Effector memory CD8-positive, alpha-beta T cell (primary cell): ENCODE data around the gene TREML1.

ENCODE experiments used
- ATAC-seq: fragments of 150-1000 bp; cut with Tn5 transposase; replicated peaks from 2 replicates; pipeline ENCODE4 v1.10.0; 2021; ENCODE audit warnings: mild to moderate bottlenecking, moderate library complexity
- DNase-seq, 3 experiments: peaks; one replicate each; pipeline ENCODE4 v3.0.0; 2021
- H3K27ac Mint-ChIP-seq, 2 donors: one replicate each; pipeline ENCODE4 v1.8.0; 2022; ENCODE audit warnings: mild to moderate bottlenecking in 2 of 2, mixed read lengths in 2 of 2, moderate library complexity in 2 of 2
- H3K27me3 Mint-ChIP-seq, 2 donors: one replicate each; pipeline ENCODE4 v1.8.0; 2022; ENCODE audit warnings: mixed read lengths in 2 of 2
- H3K36me3 Mint-ChIP-seq: one replicate; pipeline ENCODE4 v1.8.0; 2022; ENCODE audit warnings: mild to moderate bottlenecking, moderate library complexity, mixed read lengths; ENCODE audit not compliant: insufficient read depth
- H3K4me1 Mint-ChIP-seq, 2 donors: one replicate each; pipeline ENCODE4 v1.8.0; 2022; ENCODE audit warnings: low read depth in 2 of 2, mixed read lengths in 2 of 2
- H3K4me3 Mint-ChIP-seq, 2 donors: one replicate each; pipeline ENCODE4 v1.8.0; 2022; ENCODE audit warnings: mild to moderate bottlenecking in 2 of 2, mixed read lengths in 2 of 2, moderate library complexity in 2 of 2
- H3K9me3 Mint-ChIP-seq, 2 donors: one replicate each; pipeline ENCODE4 v1.8.0; 2022; ENCODE audit warnings: mixed read lengths in 2 of 2

TREML1 gene

DNA sequence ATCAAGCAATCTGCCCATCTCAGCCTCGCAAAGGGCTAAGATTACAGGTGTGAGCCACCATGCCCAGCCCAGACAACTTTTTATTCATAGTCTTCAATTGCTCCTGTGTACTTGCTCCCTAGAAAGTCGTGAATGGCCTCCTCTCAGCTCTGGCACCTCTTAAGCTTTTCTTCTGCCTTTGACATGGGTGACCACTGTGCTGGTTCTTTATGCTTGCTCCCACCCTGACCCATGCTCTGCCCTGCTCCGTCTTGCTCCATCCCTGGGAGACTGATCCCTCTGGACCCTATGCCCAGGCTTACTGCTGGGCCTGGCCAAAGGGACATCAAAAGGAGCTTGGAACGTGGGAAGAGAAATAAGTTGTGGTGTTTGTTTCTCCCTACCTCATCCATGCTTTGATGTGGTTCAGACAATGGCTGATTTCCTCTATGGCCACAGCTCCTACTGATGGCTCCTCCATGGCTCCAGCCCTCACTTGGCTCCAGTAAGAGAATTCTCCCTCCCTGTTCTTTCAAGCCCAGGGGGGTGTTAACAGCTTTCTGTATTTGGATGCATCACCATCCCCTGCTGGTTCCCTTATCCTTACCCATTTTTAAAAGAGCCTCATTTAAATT is 16.5 kb upstream of the TREML1 start:
- Mint-ChIP-seq H3K4me3 (no peak overlapping the region), H3K9me3 (no peaks in the 10 kb centered on the region), H3K4me1 (no peaks in the 10 kb centered on the region), H3K27ac (no peak overlapping the region), H3K36me3 (peaks cover 3% of the 10 kb centered on the region), H3K27me3 (peaks cover 17 to 18% of the 10 kb centered on the region in 2 donors)
- ATAC-seq (no peak), DNase-seq (no peak)

GRCh38 chr6:41167173-41167963 is 13.2 kb upstream of the TREML1 start:
- DNase-seq (no peak), ATAC-seq (no peak)
- Mint-ChIP-seq H3K4me3 (no peak overlapping the region), H3K27me3 (peaks cover 28 to 32% of the 10 kb centered on the region in 2 donors), H3K4me1 (no peaks in the 10 kb centered on the region), H3K36me3 (no peaks in the 10 kb centered on the region), H3K27ac (no peak overlapping the region), H3K9me3 (no peaks in the 10 kb centered on the region)

DNA sequence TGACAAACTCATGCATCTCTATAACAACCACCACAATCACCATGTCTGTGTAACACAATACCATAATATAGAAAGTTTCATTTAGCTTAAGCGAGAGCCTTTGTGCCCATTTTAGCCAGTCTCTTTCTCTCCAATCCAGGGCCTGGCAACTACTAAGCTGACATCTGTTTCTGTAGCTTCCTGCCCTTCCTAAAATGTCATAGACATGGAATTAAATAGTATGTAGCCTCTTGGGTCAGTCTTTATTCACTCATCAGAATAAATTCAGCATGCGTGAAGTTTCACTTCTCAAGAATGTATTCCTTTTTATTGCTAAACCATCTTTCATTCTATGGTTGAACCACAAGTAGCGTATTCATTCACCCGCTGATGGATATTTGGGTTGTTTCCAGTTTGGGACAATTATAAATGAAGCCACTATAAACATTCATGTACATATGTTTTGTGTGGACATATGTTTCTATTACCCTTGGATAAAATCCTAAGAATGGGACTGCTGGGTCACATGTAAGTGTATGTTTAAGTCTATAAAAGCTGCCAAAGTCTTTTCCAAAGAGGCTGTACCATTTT is 10.5 kb upstream of the TREML1 start:
- Mint-ChIP-seq H3K27ac (no peak overlapping the region), H3K4me1 (peaks cover 0 to 2% of the 10 kb centered on the region in 2 donors), H3K27me3 (peaks cover 35 to 46% of the 10 kb centered on the region in 2 donors), H3K36me3 (no peaks in the 10 kb centered on the region), H3K9me3 (no peaks in the 10 kb centered on the region), H3K4me3 (no peak overlapping the region)
- DNase-seq (no peak), ATAC-seq (no peak)

- H3K9me3 Mint-ChIP-seq: no peaks in the 10 kb centered on the region
- no peak overlapping the region for H3K27ac Mint-ChIP-seq
- no peak for ATAC-seq
- H3K27me3 Mint-ChIP-seq: peaks cover 30 to 56% of the 10 kb centered on the region in 2 donors
- DNase-seq: no peak
- H3K4me1 Mint-ChIP-seq: peaks cover 0 to 2% of the 10 kb centered on the region in 2 donors
- no peak overlapping the region for H3K4me3 Mint-ChIP-seq
- H3K36me3 Mint-ChIP-seq: peaks cover 3% of the 10 kb centered on the region
These were observed 9.2 kb upstream of the TREML1 start for GRCh38 chr6:41163419-41163717.

DNA sequence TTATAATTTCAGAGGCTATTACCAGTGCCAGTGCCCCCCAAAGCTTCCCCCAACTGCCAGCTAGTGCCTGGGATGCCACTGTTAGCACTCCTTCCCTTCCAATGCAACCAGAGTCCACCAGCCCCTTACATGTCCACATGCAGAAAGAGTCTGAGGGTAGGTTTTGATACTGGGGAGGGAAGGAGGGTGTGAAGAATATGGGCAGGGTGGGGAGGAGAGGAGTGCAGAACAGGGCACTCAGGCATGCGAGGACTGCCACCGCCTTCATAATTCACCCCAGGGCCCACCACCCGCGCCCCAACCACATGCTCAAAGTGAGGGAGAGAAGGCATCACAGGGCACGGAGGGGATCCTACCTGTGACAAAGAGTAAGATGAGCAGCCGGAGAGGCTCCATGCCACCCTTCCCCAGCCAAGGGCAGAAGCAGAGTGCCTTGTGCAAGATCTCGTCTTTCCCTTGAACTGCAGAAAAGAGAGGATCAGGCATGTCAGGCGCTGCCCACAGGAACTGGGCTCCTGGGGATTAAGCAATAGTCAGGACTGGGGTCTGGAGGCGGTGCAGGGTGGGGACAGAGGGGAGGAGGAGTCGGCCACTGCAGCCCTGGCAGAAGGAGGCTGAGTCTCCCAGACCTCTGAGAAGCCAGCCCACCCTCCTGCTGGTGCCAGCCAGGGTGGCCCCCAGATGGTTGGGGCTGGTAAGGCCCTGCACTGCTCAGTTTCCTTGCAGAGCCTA is 8.7 kb upstream of the TREML1 start, which contains the start of gene TREM2:
Gene TREM2, minus strand, starts transcription at position 430 of the 732 bp plus-strand sequence. Its CDS starts 34 bp downstream, at position 396.
- ATAC-seq (no peak), DNase-seq (no peak)
- Mint-ChIP-seq H3K27ac (no peak within 1 kb of the TSS), H3K4me3 (no peak within 1 kb of the TSS), H3K9me3 (no peaks in the 10 kb centered on the region), H3K27me3 (peaks cover 34 to 62% of the 10 kb centered on the region in 2 donors), H3K36me3 (peaks cover 3% of the 10 kb centered on the region), H3K4me1 (peaks cover 0 to 2% of the 10 kb centered on the region in 2 donors)

DNA sequence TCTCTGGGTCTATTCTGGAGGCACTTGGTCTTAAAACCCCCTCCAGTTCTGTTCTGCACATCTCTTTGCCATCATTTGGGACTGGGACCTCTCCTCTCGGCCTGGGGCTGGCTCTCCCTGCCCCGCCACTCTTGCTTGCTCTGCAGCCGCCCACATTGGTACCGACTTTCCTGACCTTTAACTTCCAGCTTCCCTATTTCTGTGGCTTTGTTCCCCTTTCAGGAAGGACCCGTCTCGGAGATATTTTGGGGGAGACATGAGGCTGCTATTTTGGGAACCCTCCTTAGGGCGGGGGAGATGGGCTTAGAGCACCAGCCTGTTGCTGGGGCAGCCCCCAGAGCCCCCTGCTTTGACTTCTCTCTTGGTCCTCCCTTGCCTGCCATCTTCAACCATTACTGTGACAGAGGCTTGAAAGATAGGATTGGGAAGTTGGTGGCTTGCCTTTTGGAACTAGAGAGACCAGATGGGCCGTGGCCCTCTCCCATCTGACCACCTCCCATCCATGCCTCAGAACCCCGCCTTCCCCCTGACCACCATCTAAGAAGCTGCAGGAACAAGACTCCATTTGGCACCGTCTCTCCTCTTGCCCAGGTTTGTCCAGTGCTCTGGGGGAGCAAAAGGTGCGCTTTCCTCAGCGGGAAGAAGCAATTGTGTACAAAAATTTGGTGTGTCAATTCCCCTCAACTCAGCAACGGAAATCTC is 7.9 kb upstream of the TREML1 start:
- H3K27ac Mint-ChIP-seq: no peak overlapping the region

GRCh38 chr6:41161380-41161779 is 7.2 kb upstream of the TREML1 start:
- ATAC-seq (no peak), DNase-seq (no peak)
- no peak overlapping the region for H3K27ac Mint-ChIP-seq
- no peaks in the 10 kb centered on the region for H3K9me3 Mint-ChIP-seq
- H3K27me3 Mint-ChIP-seq: peaks cover 37 to 68% of the 10 kb centered on the region in 2 donors
- peaks cover 0 to 2% of the 10 kb centered on the region in 2 donors for H3K4me1 Mint-ChIP-seq
- H3K36me3 Mint-ChIP-seq: peaks cover 3% of the 10 kb centered on the region
- no peak overlapping the region for H3K4me3 Mint-ChIP-seq

More for the DNA sequence above, 7.9 kb upstream of the TREML1 start:
- DNase-seq (no peak), ATAC-seq (no peak)
- peaks cover 0 to 2% of the 10 kb centered on the region in 2 donors for H3K4me1 Mint-ChIP-seq
- H3K27me3 Mint-ChIP-seq: peaks cover 34 to 67% of the 10 kb centered on the region in 2 donors
- H3K4me3 Mint-ChIP-seq: no peak overlapping the region
- H3K9me3 Mint-ChIP-seq: no peaks in the 10 kb centered on the region
- peaks cover 3% of the 10 kb centered on the region for H3K36me3 Mint-ChIP-seq

DNA sequence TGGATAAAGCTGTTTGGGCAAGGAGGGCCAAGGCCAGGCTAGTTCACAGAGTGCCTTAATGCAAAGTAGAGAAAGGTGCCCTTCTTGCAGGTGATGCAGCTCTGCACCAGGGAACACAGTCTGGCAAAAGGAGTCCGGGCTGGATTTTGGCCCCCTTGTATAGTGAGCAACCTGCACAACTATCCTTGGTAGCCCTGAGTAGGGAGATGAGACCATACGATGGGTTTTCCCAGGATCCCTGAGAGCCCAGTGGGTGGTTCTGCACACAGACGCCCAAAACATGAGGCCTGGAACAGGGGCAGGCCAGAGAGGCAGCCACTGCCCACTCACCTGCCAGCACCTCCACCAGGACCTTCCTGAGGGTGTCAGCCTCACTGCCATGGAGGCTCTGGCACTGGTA is 6.8 kb upstream of the TREML1 start:
- ATAC-seq: no peak
- H3K4me1 Mint-ChIP-seq: peaks cover 0 to 2% of the 10 kb centered on the region in 2 donors

GRCh38 chr6:41159415-41160082 is 5.4 kb upstream of the TREML1 start:
- ATAC-seq (no peak), DNase-seq (no peak)
- H3K36me3 Mint-ChIP-seq: peaks cover 3% of the 10 kb centered on the region
- peaks cover 0 to 2% of the 10 kb centered on the region in 2 donors for H3K4me1 Mint-ChIP-seq
- H3K4me3 Mint-ChIP-seq: no peak overlapping the region
- no peaks in the 10 kb centered on the region for H3K9me3 Mint-ChIP-seq
- peaks cover 37 to 68% of the 10 kb centered on the region in 2 donors for H3K27me3 Mint-ChIP-seq
- no peak overlapping the region for H3K27ac Mint-ChIP-seq

More for the DNA sequence above, 6.8 kb upstream of the TREML1 start:
- no peaks in the 10 kb centered on the region for H3K9me3 Mint-ChIP-seq
- H3K27me3 Mint-ChIP-seq: peaks cover 37 to 68% of the 10 kb centered on the region in 2 donors
- DNase-seq: no peak
- H3K36me3 Mint-ChIP-seq: peaks cover 3% of the 10 kb centered on the region
- H3K27ac Mint-ChIP-seq: no peak overlapping the region
- no peak overlapping the region for H3K4me3 Mint-ChIP-seq

DNA sequence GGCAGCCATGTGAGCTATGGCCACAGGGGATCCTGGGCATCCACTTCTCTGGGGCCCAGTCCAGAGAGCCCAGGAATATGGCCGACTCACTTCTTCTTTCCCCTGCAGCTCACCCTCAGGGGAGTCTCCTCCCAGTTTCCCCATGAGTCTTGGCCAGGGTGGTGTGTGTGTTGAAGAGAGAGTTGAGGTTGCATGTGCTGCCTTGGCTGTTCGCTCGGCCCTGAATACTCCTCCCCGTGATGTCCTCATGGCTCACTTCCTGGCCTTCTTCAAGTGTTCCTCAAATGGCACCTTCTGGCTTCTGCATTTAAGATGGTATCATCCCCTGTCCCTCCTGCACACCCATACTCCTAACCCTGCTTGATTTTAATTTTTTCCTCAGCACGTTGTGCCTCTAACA is 3.2 kb upstream of the TREML1 start:
- ATAC-seq (no peak), DNase-seq (no peak)
- H3K36me3 Mint-ChIP-seq: peaks cover 3% of the 10 kb centered on the region
- no peaks in the 10 kb centered on the region for H3K9me3 Mint-ChIP-seq
- H3K4me1 Mint-ChIP-seq: peaks cover 0 to 2% of the 10 kb centered on the region in 2 donors
- no peak overlapping the region for H3K27ac Mint-ChIP-seq
- peaks cover 26 to 60% of the 10 kb centered on the region in 2 donors for H3K27me3 Mint-ChIP-seq
- no peak overlapping the region for H3K4me3 Mint-ChIP-seq

DNA sequence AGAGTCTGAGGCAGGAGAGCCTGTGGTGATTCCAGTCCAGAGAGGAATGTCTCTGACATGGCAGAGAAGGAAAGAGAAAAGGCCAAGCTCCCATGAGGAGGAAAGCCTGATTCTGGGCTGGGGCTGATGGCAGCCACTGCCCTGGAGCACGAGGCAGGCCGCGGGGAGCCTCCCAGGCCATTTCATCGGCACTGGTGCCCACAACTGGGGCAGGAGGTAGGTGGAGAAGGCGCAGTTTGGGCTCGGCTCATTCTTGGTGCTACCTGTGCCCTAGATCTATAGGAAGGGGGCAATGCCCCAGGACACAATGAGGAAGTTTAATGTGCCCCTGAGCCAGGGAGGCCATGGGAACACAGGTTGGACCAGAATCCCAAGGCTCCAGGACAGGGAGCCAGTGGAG is 2.6 kb upstream of the TREML1 start:
- Mint-ChIP-seq H3K4me1 (no peaks in the 10 kb centered on the region), H3K4me3 (no peak overlapping the region), H3K27me3 (peaks cover 22 to 55% of the 10 kb centered on the region in 2 donors), H3K9me3 (no peaks in the 10 kb centered on the region), H3K27ac (peak overlapping the region; percentile 17 to 23), H3K36me3 (peaks cover 3% of the 10 kb centered on the region)
- DNase-seq (no peak), ATAC-seq (no peak)

DNA sequence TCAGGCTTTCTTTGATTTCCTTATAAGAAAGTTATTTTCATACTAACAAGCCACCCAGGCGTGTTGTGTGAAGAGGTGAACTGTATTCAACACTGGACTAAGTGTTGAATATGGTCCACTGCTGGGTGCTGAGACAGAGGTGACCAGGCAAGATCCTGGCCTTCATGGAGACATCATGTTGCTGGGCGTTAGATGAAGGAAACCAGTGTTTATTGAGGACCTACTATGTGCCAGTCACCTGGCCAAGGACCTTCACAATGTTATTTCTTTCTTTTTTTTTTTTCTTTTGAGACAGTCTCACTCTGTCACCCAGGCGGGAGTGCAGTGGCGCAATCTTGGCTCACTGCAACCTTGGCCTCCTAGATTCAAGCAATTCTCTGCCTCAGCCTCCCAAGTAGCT is 1.9 kb upstream of the TREML1 start:
- no peaks in the 10 kb centered on the region for H3K9me3 Mint-ChIP-seq
- no peak for DNase-seq

More for the DNA sequence above, 1.9 kb upstream of the TREML1 start:
- Mint-ChIP-seq H3K27me3 (peaks cover 18 to 49% of the 10 kb centered on the region in 2 donors), H3K36me3 (peaks cover 3% of the 10 kb centered on the region), H3K27ac (peak overlapping the region in 1 of 2 donors; percentile 17), H3K4me1 (no peaks in the 10 kb centered on the region), H3K4me3 (no peak overlapping the region)
- ATAC-seq: no peak
